H7 (cell line): Measurements from ENCODE around the gene BLOC1S4. TPM values are rescaled to one million over a fixed set of nuclear protein-coding genes. Genes with fewer than 3 reads are reported as not detected.

Experiments
- DNase-seq: peaks from one replicate; pipeline ENCODE4 v3.0.0; 2012
- H3K27me3 ChIP-seq: 2 replicates; pipeline ENCODE4 v1.6.0; 2011; ENCODE audit warnings: mild to moderate bottlenecking, low read length; ENCODE audit not compliant: control insufficient read depth, insufficient read depth
- H3K36me3 ChIP-seq: replicated peaks from 2 replicates; pipeline ENCODE4 v1.5.1; 2011; ENCODE audit warnings: low read length; ENCODE audit not compliant: control insufficient read depth, insufficient read depth
- H3K4me3 ChIP-seq: 2 replicates; pipeline ENCODE4 v1.5.1; 2011; ENCODE audit warnings: low read depth, mild to moderate bottlenecking, control low read depth, low read length, moderate library complexity; ENCODE audit not compliant: insufficient read depth
- total RNA-seq: library from RNA; depleted of rRNA; stranded (reverse); fragments of >200 nt; shearing (Covaris generic); gene quantifications from 2 replicates; pipeline ENCODE4 v1.2.3, GENCODE V29; 2014

Gene BLOC1S4
- total RNA-seq, 1 experiment from 2014 or later, result 39.7 TPM

- H3K36me3 ChIP-seq, result peaks cover 2% of the 10 kb centered on the region
- H3K27me3 ChIP-seq, result no peaks in the 10 kb centered on the region
- DNase-seq, result no peak
- no peak overlapping the region for H3K4me3 ChIP-seq
Observed at GRCh38 chr4:6699388-6699787, 16.6 kb upstream of the BLOC1S4 start.

GRCh38 chr4:6699903-6700302 is 16.1 kb upstream of the BLOC1S4 start:
- Histone ChIP-seq H3K36me3 (peaks cover 2% of the 10 kb centered on the region), H3K4me3 (no peak overlapping the region), H3K27me3 (no peaks in the 10 kb centered on the region)
- DNase-seq, result no peak

- peak; percentile 87 for DNase-seq
Observed at GRCh38 chr4:6701371-6701770, 14.6 kb upstream of the BLOC1S4 start.

GRCh38 chr4:6702761-6703160 is 13.2 kb upstream of the BLOC1S4 start:
- no peak overlapping the region for H3K4me3 ChIP-seq
- peaks cover 2% of the 10 kb centered on the region for H3K36me3 ChIP-seq
- H3K27me3 ChIP-seq, result no peaks in the 10 kb centered on the region
- DNase-seq, result no peak

More at GRCh38 chr4:6701371-6701770, 14.6 kb upstream of the BLOC1S4 start:
- Histone ChIP-seq H3K36me3 (peaks cover 2% of the 10 kb centered on the region), H3K27me3 (no peaks in the 10 kb centered on the region), H3K4me3 (no peak overlapping the region)

- H3K4me3 ChIP-seq, result no peak overlapping the region
- DNase-seq, result no peak
Observed at GRCh38 chr4:6703786-6704185, 12.2 kb upstream of the BLOC1S4 start.

GRCh38 chr4:6705646-6706045 is 10.3 kb upstream of the BLOC1S4 start:
- no peak overlapping the region for H3K4me3 ChIP-seq
- no peaks in the 10 kb centered on the region; the same call in 1 of the 2 replicates for H3K27me3 ChIP-seq
- peaks cover 2% of the 10 kb centered on the region for H3K36me3 ChIP-seq
- no peak for DNase-seq

More at GRCh38 chr4:6703786-6704185, 12.2 kb upstream of the BLOC1S4 start:
- H3K36me3 ChIP-seq, result peaks cover 2% of the 10 kb centered on the region
- H3K27me3 ChIP-seq, result no peaks in the 10 kb centered on the region

- peaks cover 2% of the 10 kb centered on the region for H3K36me3 ChIP-seq
- H3K27me3 ChIP-seq, result no peaks in the 10 kb centered on the region; the same call in 1 of the 2 replicates
- no peak for DNase-seq
- H3K4me3 ChIP-seq, result no peak overlapping the region
Observed at GRCh38 chr4:6706173-6706572, 9.8 kb upstream of the BLOC1S4 start.

- no peaks in the 10 kb centered on the region; the same call in 1 of the 2 replicates for H3K36me3 ChIP-seq
- peak; percentile 96 for DNase-seq
- H3K4me3 ChIP-seq, result peak within 1 kb of the TSS; percentile 70
- H3K27me3 ChIP-seq, result no peaks in the 10 kb centered on the region; the same call in 1 of the 2 replicates
Observed at GRCh38 chr4:6709230-6710114, 6.5 kb upstream of the BLOC1S4 start, which contains the start of gene MRFAP1L1. Gene MRFAP1L1 (minus strand): TSS chr4:6709865. CDS start chr4:6709629, 236 bp downstream.

GRCh38 chr4:6710282-6710681 is 5.7 kb upstream of the BLOC1S4 start:
- Histone ChIP-seq H3K36me3 (no peaks in the 10 kb centered on the region; the same call in 1 of the 2 replicates), H3K27me3 (no peaks in the 10 kb centered on the region; the same call in 1 of the 2 replicates), H3K4me3 (peak overlapping the region; percentile 70)
- DNase-seq, result no peak

- Histone ChIP-seq H3K36me3 (no peaks in the 10 kb centered on the region; the same call in 1 of the 2 replicates), H3K27me3 (no peaks in the 10 kb centered on the region; the same call in 1 of the 2 replicates), H3K4me3 (no peak overlapping the region)
- no peak for DNase-seq
Observed at GRCh38 chr4:6710996-6711395, 5.0 kb upstream of the BLOC1S4 start.

GRCh38 chr4:6714954-6715353 is 1.0 kb upstream of the BLOC1S4 start:
- Histone ChIP-seq H3K27me3 (no peaks in the 10 kb centered on the region; the same call in 1 of the 2 replicates), H3K4me3 (no peak overlapping the region), H3K36me3 (no peaks in the 10 kb centered on the region)
- no peak for DNase-seq

GRCh38 chr4:6715704-6716017 is 313 bp upstream of the BLOC1S4 start:
- DNase-seq, result no peak
- Histone ChIP-seq H3K4me3 (peak overlapping the region; percentile 10; the same call in 1 of the 2 replicates), H3K36me3 (no peaks in the 10 kb centered on the region), H3K27me3 (no peaks in the 10 kb centered on the region; the same call in 1 of the 2 replicates)

- peak; percentile 23 for DNase-seq
- H3K4me3 ChIP-seq, result peak overlapping the region; percentile 88
- H3K36me3 ChIP-seq, result no peaks in the 10 kb centered on the region
- no peaks in the 10 kb centered on the region for H3K27me3 ChIP-seq
Observed at GRCh38 chr4:6716958-6717655, 1.1 kb downstream of the BLOC1S4 start.

GRCh38 chr4:6718932-6719610 is 3.1 kb downstream of the BLOC1S4 start:
- H3K27me3 ChIP-seq, result no peaks in the 10 kb centered on the region
- peak; percentile 25 for DNase-seq
- no peaks in the 10 kb centered on the region for H3K36me3 ChIP-seq
- no peak overlapping the region for H3K4me3 ChIP-seq
